NCI-H1694 treated with DMSO at 0.1 percent for 48 hours (cell line): ENCODE results near the gene AGAP2.
A peak's percentile ranks its signal among the peaks of the same experiment; 100 is the strongest.

Source experiments
- DNase-seq: peaks from one replicate; lab custom pipeline; 2025; lab: John Stamatoyannopoulos, UW

The AGAP2 gene

GRCh38 chr12:57753756-57754337 lies 15.3 kb upstream of the AGAP2 start:
- DNase-seq: no peak

- DNase-seq: no peak
Measured at GRCh38 chr12:57752668-57753000, 14.1 kb upstream of the AGAP2 start.

DNA sequence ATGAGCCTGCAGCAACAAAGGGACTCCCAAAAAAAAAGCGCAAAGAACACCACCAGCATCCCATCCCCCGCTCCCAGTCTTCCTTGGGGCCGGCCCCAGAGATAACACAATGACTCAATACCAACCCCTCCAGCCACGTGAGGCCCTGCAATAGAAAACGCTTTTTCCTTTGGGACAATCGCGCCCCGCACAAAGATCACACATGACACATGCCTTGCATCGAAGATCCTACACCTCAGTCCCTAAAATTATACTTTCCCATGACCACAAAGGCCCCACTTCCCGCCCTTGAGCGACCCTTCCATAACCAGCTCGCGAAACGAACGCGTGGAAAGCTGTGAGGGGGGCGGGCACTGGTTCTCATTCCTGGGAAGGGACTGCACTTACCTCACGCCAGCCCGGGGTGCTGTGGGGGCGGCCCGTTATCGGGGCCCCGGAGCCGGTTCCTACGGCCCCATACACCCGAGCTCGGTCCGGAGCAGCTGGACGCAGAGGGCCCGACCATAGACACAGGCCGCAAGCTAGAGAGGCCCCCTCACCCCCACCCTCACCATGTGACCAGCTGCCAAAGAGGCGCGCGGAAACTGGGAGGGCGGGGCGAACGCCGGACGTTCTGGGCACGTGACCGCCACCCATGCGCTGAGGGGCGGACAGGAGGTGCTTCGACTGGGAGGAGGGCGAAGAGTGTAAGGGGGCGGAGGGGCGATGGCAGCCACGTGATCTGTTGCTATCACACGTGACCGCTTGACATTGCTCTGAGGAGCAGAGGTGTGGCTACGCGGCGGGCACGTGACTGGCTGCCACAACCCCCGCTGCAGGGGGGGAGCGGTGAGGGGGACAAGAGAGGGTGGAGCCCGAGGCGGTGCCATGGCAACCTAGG lies 13.5 kb upstream of the AGAP2 start, which contains the start of gene CDK4:
Gene CDK4 (minus strand): TSS at position 523 of the 880 bp plus-strand sequence. CDS start 593 bp downstream, outside the sequence.
- peak; percentile 98 for DNase-seq

DNA sequence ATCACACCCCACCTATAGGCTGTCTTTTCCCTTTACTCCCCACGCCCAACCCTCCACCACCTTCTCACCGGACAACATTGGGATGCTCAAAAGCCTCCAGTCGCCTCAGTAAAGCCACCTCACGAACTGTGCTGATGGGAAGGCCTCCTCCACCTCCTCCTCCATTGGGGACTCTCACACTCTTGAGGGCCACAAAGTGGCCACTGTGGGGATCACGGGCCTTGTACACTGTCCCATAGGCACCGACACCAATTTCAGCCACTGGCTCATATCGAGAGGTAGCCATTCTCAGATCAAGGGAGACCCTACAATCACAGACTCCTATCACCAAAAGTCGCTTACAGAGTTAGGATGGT lies 12.9 kb upstream of the AGAP2 start:
- no peak for DNase-seq

- DNase-seq: no peak
Measured at GRCh38 chr12:57750561-57751431, 12.3 kb upstream of the AGAP2 start.

DNA sequence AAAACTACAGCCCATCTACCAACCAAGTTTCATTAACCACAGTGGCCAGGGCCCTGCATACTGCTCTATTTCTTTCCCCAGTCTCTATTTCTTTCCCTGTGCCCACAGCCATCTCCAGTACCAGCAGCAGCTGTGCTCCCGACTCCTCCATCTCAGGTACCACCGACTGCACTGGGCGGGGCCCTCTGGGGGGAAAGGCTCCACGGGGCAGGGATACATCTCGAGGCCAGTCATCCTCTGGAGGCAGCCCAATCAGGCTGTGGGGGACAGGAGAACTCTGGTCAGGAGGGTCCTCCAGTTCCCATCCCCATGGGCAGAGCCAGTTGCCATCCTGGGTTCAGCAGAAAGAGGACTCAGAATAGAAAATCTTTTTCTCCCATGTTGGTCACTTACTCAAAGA lies 10.5 kb upstream of the AGAP2 start:
- no peak for DNase-seq

DNA sequence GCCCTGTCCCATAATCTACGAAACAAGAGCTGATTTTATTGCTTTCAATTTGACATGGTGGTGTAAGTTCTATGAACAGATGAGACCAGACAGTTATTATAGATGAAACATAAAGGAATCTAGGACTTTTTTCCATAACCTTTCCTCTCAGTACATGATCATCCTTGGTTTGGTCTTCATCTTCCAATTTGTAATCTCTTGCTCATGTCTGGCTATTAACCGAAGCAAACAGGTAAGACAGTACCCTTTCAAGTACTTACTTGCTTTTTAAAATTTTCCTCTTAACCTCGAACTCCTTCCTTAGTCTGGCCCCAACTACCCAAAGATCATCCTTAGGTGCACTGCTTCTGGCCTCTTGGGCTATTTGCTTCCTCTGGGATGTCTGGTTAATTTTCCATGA lies 7.5 kb upstream of the AGAP2 start:
- DNase-seq: no peak

- no peak for DNase-seq
Measured at GRCh38 chr12:57745485-57745881, 6.9 kb upstream of the AGAP2 start.

GRCh38 chr12:57744777-57745484 lies 6.4 kb upstream of the AGAP2 start, which contains the start of gene TSPAN31:
TSPAN31 (plus strand) TSS chr12:57745039; CDS start chr12:57745155, 116 bp downstream.
- DNase-seq: peak; percentile 93

DNA sequence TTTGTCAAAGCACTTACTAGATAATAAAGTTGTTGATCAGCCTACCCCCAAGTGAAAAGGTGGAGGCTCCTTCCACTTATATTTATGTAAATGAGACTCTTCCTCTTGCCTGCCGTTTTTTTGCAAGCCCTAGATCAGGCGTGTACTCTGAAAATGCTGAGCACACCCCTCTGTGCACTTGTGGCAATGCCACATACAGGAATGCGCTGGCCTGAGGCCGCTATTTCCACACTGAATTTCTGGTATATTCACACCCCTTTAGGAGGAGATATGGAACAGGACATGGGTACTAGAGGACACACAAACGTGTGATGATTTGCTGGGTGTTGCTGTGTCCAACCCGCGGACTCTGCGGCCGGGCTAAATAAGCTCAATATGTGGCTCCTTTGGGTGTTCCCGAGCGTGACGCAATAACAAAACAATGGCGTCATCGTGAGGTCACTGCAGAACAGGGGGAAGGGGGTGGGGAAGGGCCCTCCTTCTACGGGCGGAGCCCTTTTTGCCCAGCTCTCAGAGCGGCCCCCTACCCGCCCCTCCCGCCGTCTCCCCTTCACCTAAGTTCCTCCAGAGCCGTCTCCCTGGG lies 5.7 kb upstream of the AGAP2 start:
- no peak for DNase-seq

DNA sequence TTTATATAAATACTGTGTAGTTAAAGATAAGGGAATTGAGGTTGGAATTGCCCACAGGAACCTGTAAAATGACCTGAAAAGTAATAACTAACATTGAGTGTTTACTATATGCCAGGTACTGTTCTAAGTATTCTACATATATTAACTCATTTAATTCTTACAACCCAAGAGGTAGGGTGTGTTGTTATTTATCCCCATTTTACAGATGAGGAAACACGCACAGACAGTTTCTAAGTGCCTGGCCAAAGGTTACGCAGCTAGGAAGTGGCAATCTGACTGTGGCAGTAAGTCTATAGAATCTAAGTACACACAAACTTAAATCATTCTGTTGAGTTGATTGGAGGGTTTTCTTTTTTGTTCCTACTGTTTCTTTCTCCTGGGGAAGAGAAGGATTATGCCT lies 5.2 kb upstream of the AGAP2 start:
- DNase-seq: no peak

DNA sequence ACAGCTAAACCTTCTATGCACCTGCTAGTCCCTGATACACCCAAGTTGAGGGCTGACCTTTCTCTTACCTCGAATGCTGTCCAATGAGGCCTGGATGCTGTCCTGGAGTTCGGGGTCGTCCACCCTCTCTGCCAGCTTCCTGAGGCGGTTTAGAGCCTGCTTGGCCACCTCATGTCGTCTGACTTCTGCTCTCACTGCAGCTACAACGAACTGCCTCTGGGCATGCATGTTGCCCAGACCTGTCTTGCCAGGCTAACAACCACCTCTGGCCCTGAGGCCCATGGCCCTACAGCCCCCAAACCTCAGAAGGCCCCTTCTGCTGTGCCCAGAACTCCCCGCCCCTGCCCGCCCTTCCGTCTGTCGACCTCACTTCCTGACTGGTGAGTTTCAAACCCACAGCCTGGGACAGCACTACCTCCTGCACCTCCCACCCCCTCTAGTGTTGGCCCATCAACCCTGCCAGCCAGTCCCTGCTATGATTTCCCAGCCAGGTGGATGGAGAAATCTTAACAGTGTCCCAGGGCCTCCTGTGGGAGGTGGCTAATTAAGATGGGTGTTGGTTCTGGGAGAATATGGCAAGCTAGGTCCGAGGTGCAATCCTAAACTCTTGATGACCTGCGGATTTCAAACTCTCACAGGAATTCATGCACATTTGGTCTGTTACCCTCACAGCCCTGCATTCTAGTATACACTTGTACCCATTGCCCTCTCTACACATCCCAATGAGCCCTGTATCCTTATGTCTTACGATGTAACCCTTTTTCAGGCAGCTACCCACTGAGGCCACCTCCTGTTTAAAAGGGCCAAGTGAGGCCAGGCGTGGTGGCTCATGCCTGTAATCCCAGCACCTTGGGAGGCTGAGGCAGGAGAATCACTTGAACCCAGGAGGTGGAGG lies 3.5 kb upstream of the AGAP2 start:
- no peak for DNase-seq

- DNase-seq: no peak
Measured at GRCh38 chr12:57741413-57741789, 2.9 kb upstream of the AGAP2 start.

GRCh38 chr12:57740656-57741412 lies 2.3 kb upstream of the AGAP2 start:
- no peak for DNase-seq

DNA sequence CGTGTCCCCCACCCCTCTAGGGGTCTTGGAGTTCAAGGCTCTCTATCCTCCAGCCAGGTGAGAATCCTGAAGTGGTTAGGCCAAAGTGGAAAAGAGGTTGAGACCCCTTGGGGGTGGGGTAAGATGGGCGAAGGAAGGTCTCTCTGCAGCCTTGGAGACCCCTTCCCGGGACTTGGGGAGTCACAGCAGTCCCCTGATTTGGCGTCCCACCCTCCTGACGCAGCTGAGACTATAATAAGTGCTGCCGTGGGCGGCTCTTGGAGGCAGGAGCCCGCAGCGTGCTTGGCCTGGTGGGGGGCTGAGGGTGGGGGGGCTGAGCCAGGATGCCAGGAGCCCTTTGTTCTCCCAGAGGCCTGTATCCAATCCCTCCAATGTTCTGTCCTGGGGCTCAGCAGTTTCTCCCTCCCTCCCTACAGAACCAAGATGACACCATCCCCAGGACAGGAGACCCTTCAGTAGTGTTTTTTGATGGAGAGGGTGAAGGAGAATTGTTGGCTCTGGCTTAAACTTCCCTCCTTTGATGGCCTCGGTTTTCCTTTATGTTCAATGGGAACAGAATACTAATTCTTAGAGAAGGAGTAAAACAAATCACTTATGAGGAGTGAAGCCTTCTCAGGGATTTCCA lies 1.5 kb upstream of the AGAP2 start:
- DNase-seq: no peak

DNA sequence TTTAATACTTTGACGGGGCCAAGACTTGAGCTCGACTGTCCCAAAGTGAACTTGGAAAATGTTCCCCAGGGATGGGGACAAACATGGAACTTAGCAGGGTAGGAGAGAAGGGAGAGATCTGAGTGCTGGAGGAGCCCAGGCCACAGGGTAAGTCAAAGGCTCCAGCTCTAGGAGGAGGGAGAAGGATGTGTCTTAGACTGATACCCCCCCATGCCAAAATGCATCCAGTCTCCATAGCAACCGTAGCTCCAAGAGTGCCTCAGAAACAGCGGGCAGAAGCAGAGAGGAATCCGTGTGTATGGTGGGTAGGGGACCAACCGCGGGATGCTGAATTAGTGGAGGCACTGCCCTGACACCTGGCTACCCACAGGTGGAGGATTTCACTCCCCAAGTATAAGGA lies 845 bp upstream of the AGAP2 start:
- no peak for DNase-seq

DNA sequence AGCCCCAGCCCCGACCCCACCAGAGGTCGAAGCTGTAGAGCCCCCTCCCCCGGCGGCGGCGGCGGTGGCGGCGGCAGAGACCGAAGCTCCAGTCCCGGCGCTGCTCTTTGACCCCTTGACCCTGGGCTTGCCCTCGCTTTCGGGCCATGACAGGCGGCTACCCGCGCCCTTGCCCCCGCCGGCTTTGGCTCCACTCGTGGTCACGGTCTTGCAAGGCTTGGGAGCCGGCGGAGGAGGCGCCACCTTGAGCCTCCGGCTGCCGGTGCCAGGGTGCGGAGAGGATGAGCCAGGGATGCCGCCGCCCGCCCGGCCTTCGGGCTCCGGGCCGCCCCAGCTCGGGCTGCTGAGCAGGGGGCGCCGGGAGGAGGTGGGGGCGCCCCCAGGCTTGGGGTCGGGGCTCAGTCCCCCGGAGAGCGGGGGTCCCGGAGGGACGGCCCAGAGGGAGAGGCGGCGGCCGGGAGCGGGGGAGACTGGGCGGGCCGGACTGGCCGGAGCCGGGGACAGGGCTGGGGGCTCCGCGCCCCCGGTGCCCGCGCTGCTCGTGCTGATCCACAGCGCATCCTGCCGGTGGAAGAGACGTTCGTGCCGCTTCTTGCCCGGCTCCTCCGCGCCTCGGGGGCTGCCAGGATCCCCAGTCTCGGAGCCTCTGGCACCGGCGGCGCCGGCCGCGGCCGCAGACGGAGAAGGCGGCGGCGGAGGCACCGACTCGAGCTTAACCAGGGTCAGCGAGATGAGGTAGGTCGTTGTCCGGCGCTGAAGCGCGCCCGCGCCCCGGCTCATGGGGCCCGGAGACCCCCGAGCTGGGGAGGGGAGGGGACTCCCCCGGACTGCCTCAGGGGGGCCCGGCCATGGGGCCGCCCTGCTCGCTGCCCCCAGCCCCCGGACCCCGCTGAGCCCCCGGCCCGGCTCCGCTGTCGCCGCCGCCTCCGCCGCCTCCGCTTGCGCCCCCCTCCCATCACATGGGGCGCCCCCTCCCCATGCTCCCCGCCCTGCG lies 778 bp downstream of the AGAP2 start:
- DNase-seq: no peak
